Activated CD4-positive, CD25-positive, alpha-beta regulatory T cell treated with anti-CD3 and anti-CD28 coated beads, Interleukin-2, amount 50 U/mL, for 16 hours (primary cell): ENCODE results near the gene LDB3.
"Not testable (repeated sequence)": the region's sequence is repeated elsewhere in the genome, so short reads cannot be mapped to it uniquely, and the experiment has no call there.

ENCODE experiments used
- DNase-seq: peaks from one replicate; pipeline ENCODE4 v3.0.0-alpha.2; 2020; ENCODE audit warnings: low read depth, low spot score

LDB3 gene, protein sequence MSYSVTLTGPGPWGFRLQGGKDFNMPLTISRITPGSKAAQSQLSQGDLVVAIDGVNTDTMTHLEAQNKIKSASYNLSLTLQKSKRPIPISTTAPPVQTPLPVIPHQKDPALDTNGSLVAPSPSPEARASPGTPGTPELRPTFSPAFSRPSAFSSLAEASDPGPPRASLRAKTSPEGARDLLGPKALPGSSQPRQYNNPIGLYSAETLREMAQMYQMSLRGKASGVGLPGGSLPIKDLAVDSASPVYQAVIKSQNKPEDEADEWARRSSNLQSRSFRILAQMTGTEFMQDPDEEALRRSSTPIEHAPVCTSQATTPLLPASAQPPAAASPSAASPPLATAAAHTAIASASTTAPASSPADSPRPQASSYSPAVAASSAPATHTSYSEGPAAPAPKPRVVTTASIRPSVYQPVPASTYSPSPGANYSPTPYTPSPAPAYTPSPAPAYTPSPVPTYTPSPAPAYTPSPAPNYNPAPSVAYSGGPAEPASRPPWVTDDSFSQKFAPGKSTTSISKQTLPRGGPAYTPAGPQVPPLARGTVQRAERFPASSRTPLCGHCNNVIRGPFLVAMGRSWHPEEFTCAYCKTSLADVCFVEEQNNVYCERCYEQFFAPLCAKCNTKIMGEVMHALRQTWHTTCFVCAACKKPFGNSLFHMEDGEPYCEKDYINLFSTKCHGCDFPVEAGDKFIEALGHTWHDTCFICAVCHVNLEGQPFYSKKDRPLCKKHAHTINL

DNA sequence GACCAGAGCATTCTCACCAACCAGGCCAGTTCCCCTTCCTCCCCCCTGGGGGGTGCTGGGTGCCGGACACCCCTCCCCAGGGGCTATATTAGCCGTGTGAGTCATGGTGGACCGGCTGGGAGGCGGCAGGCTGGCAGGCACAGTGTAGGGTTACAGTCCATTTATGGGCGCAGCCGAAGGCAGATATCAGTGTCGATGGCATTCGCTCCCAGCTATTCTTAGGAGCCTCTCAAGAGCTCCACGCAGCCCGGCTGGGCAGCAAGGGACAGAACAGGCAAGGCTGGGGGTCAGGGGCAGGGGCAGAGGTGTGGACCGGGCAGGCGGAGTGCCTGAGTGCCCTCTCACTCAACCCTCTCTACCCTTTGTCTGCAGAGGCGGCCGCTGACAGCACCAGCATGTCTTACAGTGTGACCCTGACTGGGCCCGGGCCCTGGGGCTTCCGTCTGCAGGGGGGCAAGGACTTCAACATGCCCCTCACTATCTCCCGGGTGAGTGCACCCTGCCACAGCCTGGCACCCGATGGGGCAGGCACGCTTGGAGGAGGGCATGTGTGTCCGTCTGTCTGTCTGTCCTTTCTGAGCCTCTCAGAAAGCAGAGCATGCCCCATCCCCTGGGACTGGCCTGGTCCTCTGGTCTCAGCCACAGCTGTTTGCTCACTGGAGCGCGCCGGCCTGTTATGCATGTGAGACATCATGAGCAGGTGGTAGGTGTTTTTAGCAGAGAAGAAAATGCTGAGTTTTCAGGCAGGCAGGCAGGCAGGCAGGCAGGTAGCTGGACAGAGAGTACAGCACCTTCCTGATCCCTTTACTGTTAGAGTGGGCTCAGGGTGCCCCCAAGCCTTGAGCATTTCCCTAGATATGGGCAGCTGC is at the start of gene LDB3:
TSS of gene LDB3 (plus strand) at position 215 of the 869 bp plus-strand sequence. CDS start at position 396, 181 bp downstream.
- no peak for DNase-seq

DNA sequence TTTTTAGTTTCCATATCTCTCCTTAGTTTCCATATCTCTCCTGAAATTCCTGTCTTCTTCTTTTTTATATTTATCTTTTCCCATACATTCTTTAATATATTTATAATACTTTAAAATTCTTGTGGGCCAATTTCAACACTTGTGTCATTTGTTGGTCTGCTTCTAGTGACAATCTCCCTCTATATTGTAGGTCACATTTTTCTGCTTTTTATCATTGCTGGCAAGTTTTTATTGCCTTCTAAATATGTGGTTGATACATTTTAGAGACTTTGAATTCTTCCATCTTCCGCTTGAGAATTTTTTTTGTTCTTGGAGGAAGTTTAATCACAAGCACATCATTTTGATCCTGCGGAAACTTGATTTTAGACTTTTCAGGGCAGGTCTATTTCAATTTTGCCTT is 40.0 kb upstream of the LDB3 start:
- no peak for DNase-seq

DNA sequence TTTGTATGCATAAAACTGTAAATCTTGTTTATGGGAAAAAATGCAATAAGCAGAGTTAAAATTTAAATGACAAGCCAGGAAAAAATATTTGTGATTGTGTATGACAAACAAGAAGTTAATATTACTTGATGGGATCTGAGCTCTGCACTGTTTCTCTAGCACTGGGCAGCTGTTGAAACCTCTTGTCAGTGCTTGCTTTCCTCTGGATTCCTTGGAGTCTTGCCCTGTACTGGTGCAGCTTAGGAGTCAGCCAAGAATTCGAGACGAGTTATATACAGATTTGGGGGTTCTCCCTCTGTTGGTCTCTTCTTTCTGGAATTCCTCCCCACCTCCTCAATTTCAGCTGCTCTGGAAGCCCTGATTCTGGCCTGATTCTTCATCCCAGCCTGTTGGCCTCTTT is 38.2 kb upstream of the LDB3 start:
- DNase-seq, result no peak

DNA sequence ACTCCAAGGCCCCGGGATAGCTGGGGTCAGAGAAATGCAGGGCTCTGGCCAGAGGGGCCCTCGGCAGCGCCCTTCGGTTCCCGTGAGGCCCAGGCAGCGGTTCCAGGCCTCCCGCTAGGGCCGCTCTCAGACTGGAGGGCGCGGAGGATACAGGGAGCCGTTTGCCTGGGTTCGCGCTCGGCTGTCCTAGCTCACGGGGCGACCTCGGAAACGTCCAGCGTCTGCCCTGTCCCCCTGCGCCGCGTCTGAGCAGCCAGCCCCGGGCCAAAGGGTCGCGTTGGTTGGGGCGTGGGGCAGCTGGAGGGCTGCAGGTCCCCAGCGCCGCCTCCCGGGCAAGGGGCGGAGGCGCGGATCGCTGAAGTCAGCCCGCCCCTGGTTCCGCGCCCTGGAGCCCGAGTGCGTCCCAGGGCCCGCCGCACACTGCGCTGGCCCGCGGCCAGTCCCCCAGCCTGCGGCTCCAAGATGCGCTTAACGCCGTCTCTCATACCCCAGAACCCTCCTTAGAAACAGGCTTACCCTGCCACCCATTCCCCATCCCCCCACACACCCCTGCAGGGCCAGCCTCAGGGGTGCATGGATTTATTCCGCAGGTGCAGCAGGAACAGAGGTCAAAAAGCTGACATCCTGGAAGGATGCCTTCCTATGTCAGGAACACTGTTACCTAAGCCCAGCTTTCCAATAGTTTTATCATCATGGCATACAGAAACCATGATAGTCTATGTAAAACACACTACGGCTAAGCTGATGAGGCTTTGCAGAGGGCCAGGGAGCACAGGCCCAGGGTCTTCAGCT is 36.1 kb upstream of the LDB3 start:
- no peak for DNase-seq

DNA sequence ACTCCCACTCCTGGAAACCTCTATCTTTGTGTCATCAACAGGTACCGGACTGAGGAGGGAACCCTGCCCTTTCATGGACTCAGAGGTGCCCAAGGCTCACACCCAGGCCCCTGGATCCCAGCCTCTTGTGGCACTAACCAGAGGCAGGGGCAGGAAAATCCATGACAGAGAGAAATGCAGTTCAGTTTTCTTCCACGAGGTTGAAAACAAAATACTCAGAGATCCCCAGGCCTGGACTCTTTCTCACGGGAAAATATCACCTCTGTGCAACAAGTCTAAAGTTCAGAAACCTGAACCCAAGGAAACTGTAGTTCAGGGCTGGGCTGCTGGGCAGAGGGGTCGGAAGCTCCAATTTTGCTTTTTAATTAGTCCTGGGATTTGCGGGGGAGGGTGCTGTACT is 35.4 kb upstream of the LDB3 start:
- DNase-seq, result no peak

DNA sequence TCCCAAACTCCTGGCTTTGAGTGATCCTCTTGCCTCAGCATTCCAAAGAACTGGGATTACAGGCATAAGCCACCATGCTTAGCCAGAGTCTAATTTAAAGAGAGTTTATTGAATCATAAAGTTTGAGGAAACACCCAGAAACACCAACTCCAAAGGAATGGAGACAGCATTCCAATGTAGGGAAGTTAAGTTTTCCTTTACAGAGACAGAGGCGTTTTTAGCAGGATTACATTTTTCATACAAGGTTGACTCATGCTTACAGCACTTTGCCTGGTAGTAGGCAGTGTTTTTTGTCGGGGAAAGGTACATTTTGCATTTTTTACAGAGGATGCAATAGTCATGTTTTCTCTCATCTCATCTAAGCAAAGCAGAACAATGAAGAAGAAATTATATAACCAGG is 32.9 kb upstream of the LDB3 start:
- DNase-seq, result no peak

DNA sequence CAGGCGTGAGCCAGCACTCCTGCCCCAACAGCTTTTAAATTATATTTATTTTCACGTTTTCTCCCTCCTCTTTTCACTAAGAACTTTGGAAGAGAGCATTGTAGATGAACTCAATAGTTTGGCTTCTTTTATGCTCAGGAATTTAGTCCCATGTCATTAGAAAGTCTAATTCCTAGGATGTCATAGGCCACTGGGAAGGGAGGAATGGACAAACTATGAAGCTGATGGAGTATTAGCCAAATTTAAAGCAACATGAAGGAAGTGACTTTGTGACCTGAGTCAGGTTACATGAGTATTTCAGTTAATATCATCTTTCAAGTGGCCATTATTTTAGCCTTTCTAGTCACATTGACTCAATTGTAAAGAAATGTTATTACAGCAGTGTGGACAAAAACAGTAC is 32.0 kb upstream of the LDB3 start:
- no peak for DNase-seq

DNA sequence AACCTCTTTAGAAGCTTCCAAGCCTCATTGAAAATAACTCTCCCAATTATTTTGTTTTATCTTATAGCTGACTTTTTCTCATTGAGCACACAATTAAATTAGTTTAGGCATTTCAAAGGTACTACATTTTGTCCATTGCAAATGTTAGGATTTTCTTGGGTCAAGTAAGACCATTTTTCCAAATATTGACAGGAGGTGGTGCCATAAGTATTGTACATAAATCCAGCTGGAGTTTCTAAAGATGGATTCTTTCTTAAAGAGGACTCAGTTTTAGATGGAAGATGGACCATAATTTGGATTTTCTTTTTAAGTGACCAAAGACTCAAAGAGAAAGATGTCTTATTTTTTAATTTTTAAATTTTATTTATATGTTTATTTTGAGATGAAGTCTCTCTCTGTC is 26.3 kb upstream of the LDB3 start:
- no peak for DNase-seq

DNA sequence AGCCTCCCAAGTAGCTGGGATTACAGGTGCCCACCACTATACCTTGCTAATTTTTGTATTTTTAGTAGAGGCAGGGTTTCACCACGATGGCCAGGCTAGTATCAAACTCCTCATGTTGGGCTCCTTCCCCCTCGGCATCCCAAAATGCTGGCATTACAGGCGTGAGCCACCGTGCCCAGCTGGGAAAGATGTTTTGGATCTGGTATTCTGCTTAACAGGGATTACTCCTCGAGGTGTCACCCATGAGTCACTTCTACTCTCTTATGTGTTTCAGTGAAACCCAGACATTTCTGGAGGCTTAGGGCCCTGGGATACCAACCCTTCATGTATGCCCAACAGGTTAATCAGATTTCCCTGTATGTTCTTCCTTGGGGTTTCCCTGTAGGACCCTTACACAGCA is 25.8 kb upstream of the LDB3 start:
- DNase-seq, result no peak

DNA sequence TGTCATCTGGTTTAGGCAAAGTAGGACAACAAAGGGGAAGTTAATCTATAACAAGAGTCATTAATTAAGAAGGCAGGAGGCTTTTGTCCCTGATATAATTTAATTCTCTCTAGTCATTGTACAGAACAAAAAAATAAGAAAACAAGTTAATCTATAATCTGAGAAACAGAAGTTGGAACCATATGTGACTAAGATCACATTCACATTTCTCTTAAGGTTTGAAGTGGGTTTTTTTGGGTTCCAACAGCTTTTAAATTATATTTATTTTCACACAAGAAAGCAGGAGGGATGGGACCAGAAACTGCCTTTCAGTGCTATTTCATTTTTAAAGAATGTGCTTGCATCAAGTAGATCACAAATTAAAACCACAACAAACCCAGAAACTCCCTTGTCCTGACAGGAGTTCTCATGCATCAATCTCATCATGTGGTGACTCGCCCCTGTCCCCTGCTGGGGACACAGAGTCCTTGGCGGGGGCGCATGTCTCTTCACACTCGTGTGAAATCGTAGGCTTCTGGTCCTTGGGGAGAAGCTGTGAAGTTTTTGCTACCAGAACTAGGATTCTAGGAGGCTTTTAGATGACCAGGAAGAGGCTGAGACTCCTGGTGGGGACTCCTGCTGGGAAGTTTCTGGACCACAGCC is 24.0 kb upstream of the LDB3 start:
- DNase-seq, result no peak

DNA sequence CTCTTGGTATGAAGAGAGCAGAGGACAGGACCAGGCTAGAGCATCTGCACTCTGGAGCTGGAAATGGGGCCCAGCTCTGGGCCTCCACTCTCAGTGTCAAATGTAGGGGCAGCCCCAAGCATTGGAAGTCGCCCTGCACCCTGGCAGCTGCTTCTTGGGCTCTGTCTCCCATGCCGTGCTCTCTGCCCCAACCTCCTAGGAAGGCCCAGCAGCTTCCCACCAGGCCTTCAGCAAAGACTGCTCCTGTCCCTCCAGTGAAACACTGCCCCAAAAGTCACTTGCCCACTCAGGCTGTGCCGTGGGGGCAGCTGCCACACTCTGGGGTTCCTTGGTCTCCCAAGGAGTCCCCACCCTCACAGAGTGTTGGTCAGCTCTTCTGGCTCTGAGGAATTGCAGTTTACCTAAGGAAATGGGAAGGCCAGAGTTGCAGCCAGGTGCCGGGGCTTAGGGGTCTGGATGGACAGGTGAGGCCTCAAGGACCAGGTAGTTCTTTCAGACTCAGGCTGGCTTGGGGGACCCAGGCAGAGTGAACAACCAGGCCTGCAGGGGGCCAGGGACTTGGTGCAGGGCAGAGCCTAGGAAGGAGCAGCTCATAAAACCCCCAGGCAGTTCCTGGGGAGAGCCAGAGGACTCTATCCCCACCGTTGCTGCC is 23.4 kb upstream of the LDB3 start:
- no peak for DNase-seq

DNA sequence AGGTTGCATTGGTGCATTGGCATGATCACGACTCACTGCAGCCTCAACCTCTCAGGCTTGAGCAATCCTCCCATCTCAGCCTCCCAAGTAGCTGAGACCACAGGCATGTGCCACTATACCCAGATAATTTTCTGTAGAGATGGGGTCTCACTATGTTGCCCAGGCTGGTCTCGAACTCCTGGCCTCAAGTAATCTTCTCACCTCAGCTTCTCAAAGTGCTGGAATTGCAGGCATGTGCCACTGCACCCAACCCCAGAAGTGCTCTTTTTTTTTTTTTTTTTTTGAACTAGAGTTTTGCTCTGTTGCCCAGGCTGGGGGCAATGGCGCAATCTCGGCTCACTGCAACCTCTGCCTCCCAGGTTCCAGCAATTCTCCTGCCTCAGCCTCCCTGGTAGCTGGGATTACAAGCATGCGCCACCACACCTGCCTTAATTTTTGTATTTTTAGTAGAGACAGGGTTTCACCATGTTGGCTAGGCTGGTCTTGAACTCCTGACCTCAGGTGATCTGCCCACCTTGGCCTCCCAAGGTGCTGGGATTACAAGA is 22.6 kb upstream of the LDB3 start:
- DNase-seq, result not testable (repeated sequence)

DNA sequence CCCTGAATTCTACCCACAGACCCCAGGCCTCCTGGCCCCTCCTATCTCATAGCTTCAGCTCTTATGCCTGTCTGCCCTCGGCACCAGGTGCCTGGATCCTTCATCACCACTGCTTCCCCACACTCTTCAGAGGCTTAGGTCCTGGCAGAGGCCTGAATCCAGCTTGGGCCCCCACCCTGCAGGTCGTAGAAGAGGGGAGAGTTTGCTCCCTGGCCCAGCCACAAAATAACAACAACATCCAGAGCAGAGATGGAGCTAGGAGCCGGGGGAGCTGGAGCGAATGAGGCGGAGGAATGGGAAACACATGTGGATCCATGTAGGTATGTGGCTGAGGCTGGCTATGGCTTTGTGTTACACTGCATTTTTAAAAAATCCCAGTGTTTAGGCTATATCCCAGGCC is 21.8 kb upstream of the LDB3 start:
- no peak for DNase-seq

DNA sequence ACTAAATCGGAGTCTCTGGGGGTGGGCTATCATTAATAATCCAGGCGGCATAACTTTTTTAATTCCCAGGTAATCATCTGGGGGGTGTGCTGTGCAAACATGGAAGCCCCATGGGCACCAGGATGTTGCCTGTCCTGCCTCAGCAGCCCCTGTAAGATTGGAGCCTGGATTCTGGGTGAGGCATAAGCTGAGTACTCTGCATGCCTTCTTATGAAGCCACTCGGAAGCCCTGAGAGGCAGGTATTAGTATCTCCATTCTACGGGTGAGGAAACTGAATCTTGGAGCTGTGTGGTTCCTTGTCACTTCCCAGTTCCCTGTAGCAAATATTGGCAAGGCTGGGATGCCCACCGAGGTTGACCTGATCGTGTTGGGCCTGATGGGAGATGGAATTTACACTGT is 21.4 kb upstream of the LDB3 start:
- DNase-seq, result no peak

DNA sequence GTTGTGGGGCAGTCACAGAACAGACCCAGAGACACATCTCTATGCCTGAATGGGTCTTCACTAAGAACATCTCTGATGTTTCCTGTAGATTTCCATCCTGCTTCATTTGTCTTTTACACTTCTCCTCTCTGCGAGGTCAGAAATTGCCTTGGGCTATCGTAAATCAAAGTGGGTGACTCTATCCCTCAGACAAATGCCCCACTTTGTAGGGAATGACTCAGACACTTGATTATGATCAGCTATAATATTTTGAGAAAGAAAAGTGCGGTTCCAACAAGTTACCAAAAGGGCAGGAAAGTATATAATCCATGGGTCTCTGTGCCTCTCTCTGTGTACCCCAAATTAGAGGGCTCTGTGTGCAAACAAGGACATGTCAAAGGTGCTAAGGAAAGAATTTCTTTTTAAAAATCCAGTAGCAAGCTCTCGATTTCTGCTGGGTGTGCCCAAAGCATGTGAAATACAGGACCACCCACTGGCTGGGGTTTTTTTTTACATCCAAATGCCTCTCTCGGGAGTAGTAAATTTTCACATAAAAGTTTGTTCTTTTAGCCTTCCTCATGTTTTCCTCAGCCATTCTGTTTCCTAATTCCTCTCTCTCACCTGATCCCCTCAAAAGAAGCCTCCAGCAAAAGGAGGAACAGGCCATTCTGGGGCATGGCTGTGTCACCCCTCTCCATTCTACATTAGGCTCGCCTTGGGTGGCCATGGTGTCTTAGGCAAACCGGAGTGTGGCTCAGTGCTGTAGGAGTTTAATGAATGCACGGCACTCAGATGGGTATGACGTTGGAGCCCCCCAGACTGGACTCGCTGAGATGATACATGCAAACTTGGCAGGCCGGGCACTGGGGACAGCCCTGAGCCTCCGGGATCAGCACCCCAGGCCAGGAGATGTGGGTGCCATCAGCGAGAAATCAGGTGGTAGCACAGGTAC is 20.3 kb upstream of the LDB3 start:
- DNase-seq, result no peak

DNA sequence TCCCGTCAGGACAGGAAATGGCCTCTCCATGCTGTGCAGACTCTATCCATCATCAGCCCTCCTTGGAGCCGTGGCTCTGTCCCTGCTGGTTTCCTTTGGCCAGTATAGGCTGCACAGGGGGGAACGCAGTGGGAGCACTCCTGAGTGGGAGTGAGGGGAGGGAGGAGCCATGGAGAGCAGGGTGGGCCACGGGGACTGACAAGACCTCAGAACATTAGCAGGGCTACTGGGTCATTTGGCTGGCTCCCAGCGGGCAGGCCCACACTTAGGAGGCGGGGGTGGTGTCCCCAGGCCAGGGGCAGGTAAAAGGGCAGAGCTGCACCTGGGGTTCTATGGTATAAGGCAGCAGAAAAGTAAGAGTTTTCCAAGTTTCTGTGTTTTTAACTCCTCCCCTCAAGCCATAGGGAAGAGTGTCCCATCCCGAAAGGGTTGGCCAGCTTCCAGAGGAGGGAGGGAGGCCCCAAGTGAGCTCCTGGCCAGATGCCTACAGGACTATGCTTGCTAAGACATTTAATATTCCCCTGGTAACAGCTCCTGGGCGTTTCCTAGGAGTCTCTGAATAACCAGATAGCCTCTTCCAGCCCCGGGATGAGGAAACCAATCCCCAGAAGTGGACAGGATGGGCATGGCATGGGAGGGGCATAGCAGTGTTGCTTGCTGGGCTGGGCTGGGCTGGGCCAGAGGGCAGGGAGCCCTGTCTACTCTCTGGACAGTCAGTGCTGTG is 19.4 kb upstream of the LDB3 start:
- DNase-seq, result no peak

DNA sequence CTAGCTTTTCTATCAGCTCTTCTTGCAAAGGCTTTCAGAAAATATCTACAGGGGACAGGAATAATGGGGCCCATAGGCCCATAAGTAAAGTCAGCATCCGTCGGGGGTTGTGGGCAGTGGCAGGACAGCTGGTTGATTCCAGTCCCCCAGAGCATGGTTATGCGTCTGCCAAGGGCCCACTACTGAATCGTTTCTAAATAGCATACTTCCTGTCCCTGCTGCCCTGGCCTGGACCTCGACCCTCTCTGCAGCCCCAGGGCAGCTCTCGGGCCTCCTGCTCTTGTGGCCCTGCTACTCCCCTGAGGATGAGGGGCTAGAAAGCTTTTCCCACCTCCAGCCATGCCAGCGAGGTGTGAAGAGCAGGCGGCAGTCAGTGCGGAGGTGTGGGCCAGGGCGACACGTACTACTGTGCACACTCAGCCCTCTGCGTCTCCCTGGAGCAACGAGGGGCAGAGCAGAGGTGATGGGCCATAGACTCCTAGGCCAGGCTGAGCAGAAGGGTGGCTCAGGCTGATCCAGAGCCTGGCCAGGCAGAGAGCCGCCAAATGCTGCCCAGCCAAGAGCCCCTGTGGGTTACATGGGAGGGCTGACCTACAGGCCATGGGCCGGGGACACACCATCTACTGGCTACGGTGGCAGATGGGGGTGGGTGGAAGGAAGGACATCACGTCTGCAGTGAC is 18.7 kb upstream of the LDB3 start:
- no peak for DNase-seq

DNA sequence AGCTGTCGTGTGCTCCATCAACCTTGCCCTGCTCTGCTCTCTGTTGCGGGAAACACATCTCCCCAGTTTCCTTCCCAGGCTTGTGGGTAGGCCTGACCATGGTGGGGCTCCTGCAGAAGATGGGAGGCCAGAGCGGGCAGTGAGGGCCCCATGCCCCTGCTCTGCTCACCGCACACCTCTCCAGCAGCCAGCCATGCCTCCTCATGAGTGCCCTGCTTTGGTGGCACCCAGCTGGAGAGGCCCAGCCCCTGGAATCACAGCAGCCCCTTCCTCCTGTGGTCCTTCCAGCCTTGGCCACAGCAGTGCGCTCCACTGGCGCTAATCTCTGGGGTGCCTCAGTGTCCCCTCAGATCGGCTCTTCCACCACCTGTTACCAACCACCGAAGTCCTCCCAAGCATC is 18.2 kb upstream of the LDB3 start:
- no peak for DNase-seq
